Ovary (tissue), 9 donors: ENCODE measurements around the gene SLC4A8. TPM values are rescaled to one million over a fixed set of nuclear protein-coding genes. Genes with fewer than 3 reads are reported as not detected.

Experiments
- DNase-seq, 5 donors: peaks; one replicate each; pipeline ENCODE4 v3.0.0-alpha.2; 2019 to 2020
- H3K27ac ChIP-seq, 2 donors: fragments of 200-600 bp; one replicate each; pipeline versions ENCODE4 v1.5.1 to v1.8.0; 2019 to 2022
- H3K27me3 ChIP-seq: fragments of 200-600 bp; one replicate; pipeline ENCODE4 v1.8.0; 2022
- H3K36me3 ChIP-seq: fragments of 200-600 bp; sonication (generic); one replicate; pipeline ENCODE4 v1.5.1; 2019
- H3K4me1 ChIP-seq: one replicate; pipeline ENCODE4 v1.8.1; 2013; ENCODE audit warnings: mild to moderate bottlenecking, moderate library complexity; ENCODE audit not compliant: insufficient read depth
- H3K4me3 ChIP-seq: fragments of 200-600 bp; sonication (generic); one replicate; pipeline ENCODE4 v1.5.1; 2017
- H3K9me3 ChIP-seq, 2 donors: fragments of 200-600 bp in 1 of 2; sonication (generic) in 1 of 2; one replicate each; pipeline versions ENCODE4 v1.5.1 to v1.8.1; 2013 to 2019; ENCODE audit warnings: mild to moderate bottlenecking in 1 of 2, moderate library complexity in 1 of 2
- EP300 ChIP-seq: sonication (generic); formaldehyde crosslinking; IDR thresholded peaks from one replicate; pipeline ENCODE4 v1.6.1; 2017; ENCODE audit warnings: antibody characterized with exemption
- POLR2A ChIP-seq: fragments of 450-650 bp; IDR thresholded peaks from one replicate; pipeline ENCODE4 v1.6.1; 2017; ENCODE audit warnings: antibody characterized with exemption, mild to moderate bottlenecking, moderate library complexity
- WGBS, 3 donors: extraction: QIAGEN DNeasy Blood & Tissue Kit in 1 of 3; methylation state at CpG; one replicate each; pipeline versions ENCODE4 v1.1.5 to v1.1.7; 2013 to 2017; 5-methylcytosine and 5-hydroxymethylcytosine counted together
- intact Hi-C, 4 donors: fragments of 100-400 bp; cut with DNase I; formaldehyde crosslinking; loops; one replicate each; pipeline versions ENCODE4 v1.11.0 to v1.15.1; 2022 to 2023
- polyA plus RNA-seq, 2 donors: library from polyadenylated mRNA; stranded (reverse); fragments of 200-250 nt in 1 of 2; fragments of 350-450 nt in 1 of 2; fragmentation: Illumina TruSeq in 1 of 2; extraction: RNeasy Lipid Tissue Mini Kit (QIAGEN cat#74804) in 1 of 2; gene quantifications; one replicate each; pipeline ENCODE4 v1.2.3, GENCODE V29; 2013 to 2014
- total RNA-seq, 7 donors: library from RNA; depleted of rRNA in 2 of 7; stranded (reverse); fragments of >200 nt in 2 of 7; fragmentation: NEBNext Ultra II Directional in 3 of 7; extraction: Animal tissue kit (Norgen Biotek cat#: 25700) in 3 of 7; gene quantifications; one replicate each; pipeline versions ENCODE4 v1.1.0 to v1.2.4, GENCODE V29; 2016 to 2023
- TF ChIP-seq, protein P1 (sequence below), 3 donors: fragments of 450-650 bp in 2 of 3; fragments of 200-600 bp in 1 of 3; IDR thresholded peaks; one replicate each; pipeline versions ENCODE4 v1.5.1 to v1.8.0; 2016 to 2022; ENCODE audit warnings: antibody characterized with exemption in 3 of 3, mild to moderate bottlenecking in 1 of 3
- donor health status: DM: no; HTN: no; CAD: no; lungs with moderate emphysema.
- donor health status: DM: no; HTN: no; CAD: no.
- donor health status: Bipolar disorder and iron deficiency.
- donor health status: DM: yes; HTN: yes; CAD: no.
- donor health status: DM: no; HTN: no; CAD: no.
- donor health status: DM: yes; HTN: yes; CAD: no.

Gene SLC4A8
- total and polyA plus RNA-seq, 9 donors, result 1.5 to 18.5 (median 7.8) TPM

DNA sequence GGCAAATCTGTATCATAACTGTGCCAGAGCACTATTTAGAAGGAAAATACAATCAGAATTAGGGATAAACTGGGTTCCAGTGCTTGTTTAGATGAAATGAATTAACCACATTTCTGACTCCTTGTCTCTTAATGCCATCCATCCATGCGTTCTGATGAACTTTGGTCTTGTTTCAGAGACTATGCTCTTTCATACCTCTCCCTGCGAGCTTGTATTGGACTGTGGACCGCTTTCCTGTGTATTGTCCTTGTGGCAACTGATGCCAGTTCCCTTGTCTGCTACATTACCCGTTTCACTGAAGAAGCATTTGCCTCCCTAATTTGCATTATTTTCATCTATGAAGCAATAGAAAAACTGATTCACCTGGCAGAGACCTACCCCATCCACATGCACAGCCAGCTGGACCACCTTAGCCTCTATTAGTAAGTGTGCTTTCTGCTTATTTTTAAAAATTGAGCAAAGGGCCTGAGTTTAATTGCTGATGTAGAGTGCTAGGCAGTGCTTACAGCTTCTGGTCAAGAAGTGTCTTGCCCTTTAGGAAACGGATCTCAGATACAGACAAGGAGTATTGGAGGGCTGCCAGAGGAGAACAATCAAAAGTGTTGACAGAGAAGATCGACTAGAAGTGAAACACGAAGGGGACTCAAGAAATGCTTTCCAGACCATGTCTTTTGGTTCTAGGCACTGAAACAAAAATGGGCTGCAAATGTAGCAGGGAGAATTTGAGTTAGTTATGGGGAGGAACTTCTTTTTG, 46.7 kb downstream of the SLC4A8 start:
- no peak for TF ChIP-seq EP300
- TF ChIP-seq, protein P1, sequence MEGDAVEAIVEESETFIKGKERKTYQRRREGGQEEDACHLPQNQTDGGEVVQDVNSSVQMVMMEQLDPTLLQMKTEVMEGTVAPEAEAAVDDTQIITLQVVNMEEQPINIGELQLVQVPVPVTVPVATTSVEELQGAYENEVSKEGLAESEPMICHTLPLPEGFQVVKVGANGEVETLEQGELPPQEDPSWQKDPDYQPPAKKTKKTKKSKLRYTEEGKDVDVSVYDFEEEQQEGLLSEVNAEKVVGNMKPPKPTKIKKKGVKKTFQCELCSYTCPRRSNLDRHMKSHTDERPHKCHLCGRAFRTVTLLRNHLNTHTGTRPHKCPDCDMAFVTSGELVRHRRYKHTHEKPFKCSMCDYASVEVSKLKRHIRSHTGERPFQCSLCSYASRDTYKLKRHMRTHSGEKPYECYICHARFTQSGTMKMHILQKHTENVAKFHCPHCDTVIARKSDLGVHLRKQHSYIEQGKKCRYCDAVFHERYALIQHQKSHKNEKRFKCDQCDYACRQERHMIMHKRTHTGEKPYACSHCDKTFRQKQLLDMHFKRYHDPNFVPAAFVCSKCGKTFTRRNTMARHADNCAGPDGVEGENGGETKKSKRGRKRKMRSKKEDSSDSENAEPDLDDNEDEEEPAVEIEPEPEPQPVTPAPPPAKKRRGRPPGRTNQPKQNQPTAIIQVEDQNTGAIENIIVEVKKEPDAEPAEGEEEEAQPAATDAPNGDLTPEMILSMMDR (IDR thresholded peaks at IDR 0.05), result no peak
- TF ChIP-seq POLR2A, result no peak
- Histone ChIP-seq H3K27ac (no peak overlapping the region), H3K4me1 (no peaks in the 10 kb centered on the region), H3K9me3 (no peaks in the 10 kb centered on the region), H3K27me3 (no peaks in the 10 kb centered on the region), H3K4me3 (no peak overlapping the region), H3K36me3 (no peaks in the 10 kb centered on the region)
- no peak for DNase-seq
- 73 to 78% (median 77%) methylated on average over 7 of the region's 7 CpGs for WGBS, 3 donors
- intact Hi-C loops, result no loop called here

GRCh38 chr12:51472984-51473383, 48.4 kb downstream of the SLC4A8 start:
- H3K4me3 ChIP-seq, result no peak overlapping the region
- no peak overlapping the region for H3K27ac ChIP-seq
- intact Hi-C loops, result no loop called here
- no peaks in the 10 kb centered on the region for H3K36me3 ChIP-seq
- H3K27me3 ChIP-seq, result no peaks in the 10 kb centered on the region
- no peaks in the 10 kb centered on the region for H3K9me3 ChIP-seq
- TF ChIP-seq POLR2A (no peak), EP300 (no peak)
- TF ChIP-seq, protein P1 (IDR thresholded peaks at IDR 0.05), result no peak
- 95 to 98% (median 95%) methylated on average over 2 of the region's 2 CpGs for WGBS, 3 donors
- no peak for DNase-seq
- H3K4me1 ChIP-seq, result no peaks in the 10 kb centered on the region

- intact Hi-C loops, result no loop called here
- no peaks in the 10 kb centered on the region for H3K36me3 ChIP-seq
- H3K9me3 ChIP-seq, result no peaks in the 10 kb centered on the region
- H3K27me3 ChIP-seq, result no peaks in the 10 kb centered on the region
- no peak overlapping the region for H3K27ac ChIP-seq
- 93 to 97% (median 94%) methylated on average over 2 of the region's 2 CpGs for WGBS, 3 donors
- no peak overlapping the region for H3K4me3 ChIP-seq
- H3K4me1 ChIP-seq, result no peaks in the 10 kb centered on the region
- DNase-seq, result no peak
- TF ChIP-seq EP300, result no peak
- no peak for TF ChIP-seq POLR2A
- TF ChIP-seq, protein P1 (IDR thresholded peaks at IDR 0.05), result no peak
Measured at GRCh38 chr12:51473947-51474346, 49.3 kb downstream of the SLC4A8 start.

GRCh38 chr12:51475543-51475942, 50.9 kb downstream of the SLC4A8 start:
- no peak for DNase-seq
- intact Hi-C loops, result no loop called here
- WGBS, 3 donors, result 86 to 97% (median 89%) methylated on average over 1 of the region's 1 CpG
- Histone ChIP-seq H3K4me1 (no peaks in the 10 kb centered on the region), H3K4me3 (no peak overlapping the region), H3K27me3 (no peaks in the 10 kb centered on the region), H3K9me3 (no peaks in the 10 kb centered on the region), H3K36me3 (no peaks in the 10 kb centered on the region), H3K27ac (no peak overlapping the region)
- TF ChIP-seq, protein P1 (IDR thresholded peaks at IDR 0.05), result no peak
- TF ChIP-seq EP300 (no peak), POLR2A (no peak)
